ENCODE results near the gene MAP3K10.
"Not testable (repeated sequence)": the region's sequence is repeated elsewhere in the genome, so short reads cannot be mapped to it uniquely, and the experiment has no call there.

Gene MAP3K10

DNA sequence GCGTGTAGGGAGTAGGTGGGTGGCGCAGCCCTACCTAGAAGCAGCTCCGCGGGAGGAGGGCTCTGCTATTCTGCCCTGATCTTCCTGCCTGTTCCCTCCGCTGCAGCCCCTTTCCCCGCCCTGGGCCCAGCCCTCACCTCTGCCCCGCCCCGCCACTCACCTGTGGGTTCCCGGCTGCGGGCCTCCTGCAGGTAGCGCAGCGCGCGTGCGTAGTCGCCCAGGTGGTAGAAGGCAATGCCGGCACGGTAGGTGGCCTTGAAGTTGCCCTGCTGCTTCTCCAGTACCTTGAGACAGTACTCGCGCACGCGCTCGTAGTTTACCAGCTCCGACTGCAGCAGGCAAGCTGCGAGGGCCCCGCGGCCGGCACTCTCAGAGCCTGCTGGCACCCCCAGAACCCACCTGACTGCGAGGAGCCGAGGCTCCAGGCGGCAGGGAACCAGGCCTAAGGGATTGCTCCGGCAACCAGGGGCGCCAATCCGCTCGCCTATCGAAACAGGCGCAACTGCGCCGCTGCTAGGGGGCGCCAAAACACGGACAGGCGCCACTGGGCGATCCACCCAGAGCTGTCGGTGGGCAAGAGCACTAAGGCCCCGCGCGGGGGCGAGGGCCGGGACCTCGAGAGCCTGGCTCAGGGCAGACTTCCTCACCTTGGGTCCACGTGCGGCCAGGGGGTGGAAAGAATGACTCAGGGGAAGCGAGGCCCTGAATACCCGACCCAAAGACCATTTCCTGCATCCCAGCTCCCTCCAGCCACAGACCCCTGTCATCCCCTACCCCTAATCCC is 26.0 kb downstream of the MAP3K10 start:
- no peak for DNase-seq (ENCODE audit: low read depth in 3 of 3)

GRCh38 chr19:40217934-40218890 is 27.0 kb downstream of the MAP3K10 start, which contains the start of gene TTC9B:
Gene TTC9B, minus strand, starts transcription at chr19:40218384. Its CDS starts 3 bp downstream, at chr19:40218381.
- peak in 1 of 3 experiments; percentile 20 for DNase-seq (ENCODE audit: low read depth in 3 of 3)

DNA sequence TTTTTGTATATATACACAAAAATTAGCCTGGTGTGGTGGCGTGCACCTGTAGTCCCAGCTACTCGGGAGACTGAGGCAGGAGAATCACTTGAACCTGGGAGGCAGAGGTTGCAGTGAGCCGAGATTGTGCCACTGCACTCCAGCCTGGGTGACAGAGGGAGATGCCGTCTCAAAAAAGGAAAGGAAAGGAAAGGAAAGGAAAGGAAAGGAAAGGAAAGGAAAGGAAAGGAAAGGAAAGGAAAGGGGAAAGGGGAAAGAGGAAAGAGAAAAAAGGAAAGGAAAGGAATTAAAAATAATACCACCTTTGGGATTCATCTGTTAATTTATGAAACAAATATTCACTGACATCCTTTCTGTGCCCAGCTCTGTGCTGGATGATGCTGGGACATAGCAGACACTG is 27.8 kb downstream of the MAP3K10 start:
- not testable (repeated sequence) for DNase-seq (ENCODE audit: low read depth in 3 of 3)

- no peak for DNase-seq (ENCODE audit: low read depth in 3 of 3)
Observed at GRCh38 chr19:40219721-40220276, 28.6 kb downstream of the MAP3K10 start.

DNA sequence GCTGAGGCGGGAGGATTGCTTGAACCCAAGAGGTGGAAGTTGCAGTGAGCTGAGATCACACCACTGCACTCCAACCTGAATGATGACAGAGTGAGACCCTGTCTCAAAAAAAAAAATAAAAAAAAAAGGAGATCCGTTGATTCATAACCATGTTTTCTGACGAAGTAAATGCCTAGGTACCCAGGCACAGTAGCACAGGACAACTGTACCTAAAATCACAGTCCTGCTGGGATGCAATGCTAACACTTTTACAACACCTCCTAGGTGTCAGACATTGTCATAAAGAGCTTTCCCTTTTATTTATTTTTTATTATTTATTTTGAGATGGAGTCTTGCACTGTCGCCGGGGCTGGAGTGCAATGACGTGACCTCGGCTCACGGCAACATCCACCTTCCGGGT is 29.4 kb downstream of the MAP3K10 start:
- no peak for DNase-seq (ENCODE audit: low read depth in 3 of 3)

GRCh38 chr19:40221858-40222619 is 30.8 kb downstream of the MAP3K10 start:
- peak; percentile 39 to 53 (median 45) for DNase-seq (ENCODE audit: low read depth in 3 of 3)

DNA sequence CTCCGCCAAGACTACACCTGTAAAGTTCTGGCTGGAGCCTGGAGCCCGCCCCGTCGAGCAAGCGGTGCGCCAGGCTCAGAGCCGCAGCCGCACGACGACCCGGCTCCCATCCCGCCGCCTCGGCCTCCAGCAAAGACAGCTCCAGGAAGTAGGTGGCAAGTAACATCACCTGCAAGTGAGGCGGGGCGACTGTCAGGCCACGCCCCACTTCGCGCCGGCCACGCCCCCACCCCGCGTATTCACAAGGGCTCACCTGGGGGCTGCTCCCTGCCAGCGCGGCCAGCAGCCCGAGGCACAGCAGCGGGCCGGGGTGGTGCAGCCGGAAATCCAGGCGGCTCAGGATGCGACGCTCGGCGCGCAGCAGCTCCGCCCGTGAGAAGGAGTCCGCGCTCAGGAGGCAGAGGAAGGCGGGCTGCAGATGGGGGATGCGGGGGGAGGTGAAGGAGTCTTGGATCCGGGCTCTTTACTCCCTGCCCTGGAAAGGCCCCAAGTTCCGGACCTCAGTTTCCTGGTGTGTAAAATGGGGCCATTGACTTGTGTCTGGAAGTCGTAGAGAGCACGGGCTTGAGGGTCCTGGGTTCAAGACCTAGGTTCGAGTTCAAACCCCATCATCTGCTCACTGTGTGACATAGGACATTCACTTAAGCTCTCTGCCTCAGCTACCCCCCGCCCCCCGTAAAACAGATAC is 32.1 kb downstream of the MAP3K10 start:
- peak in 1 of 3 experiments; percentile 16 for DNase-seq (ENCODE audit: low read depth in 3 of 3)

DNA sequence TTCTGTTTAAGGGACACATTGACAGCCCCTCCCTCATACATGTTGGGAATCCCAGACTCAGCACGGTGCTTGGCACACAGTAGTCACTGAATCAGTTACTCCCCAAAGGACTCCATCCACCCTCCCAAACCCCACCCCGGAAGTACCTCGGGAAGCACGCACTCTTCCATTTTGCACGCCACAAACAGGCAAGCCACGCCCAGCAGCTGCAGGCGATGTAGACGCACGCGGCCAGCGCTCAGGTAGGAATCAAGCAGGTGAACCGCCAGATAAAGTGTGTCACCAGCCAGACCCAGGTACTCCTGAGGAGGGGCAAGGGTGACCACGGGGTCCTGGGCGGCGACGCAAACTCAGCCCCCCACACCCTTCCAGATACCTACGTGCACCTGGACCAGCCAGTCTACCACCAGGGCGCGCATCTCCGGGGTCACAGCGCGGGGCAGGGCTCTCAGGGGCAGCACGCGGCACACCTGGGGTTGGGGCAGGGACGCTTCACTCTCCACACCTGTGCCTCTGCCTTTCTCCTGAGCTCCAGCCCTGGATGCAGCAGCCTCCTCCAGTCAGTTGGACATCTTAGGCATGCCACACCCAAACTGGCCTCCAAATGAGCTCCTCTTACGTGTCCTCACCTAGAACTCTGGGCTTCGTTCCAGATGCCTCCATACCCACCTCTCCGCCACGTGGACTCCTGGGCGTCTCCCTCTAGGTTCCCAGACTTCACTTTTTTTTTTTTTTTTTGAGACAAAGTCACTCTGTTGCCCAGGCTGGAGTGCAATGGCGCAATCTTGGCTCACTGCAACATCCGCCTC is 33.3 kb downstream of the MAP3K10 start:
- no peak for DNase-seq (ENCODE audit: low read depth in 3 of 3)

GRCh38 chr19:40225440-40226305 is 34.4 kb downstream of the MAP3K10 start:
- no peak for DNase-seq (ENCODE audit: low read depth in 3 of 3)

DNA sequence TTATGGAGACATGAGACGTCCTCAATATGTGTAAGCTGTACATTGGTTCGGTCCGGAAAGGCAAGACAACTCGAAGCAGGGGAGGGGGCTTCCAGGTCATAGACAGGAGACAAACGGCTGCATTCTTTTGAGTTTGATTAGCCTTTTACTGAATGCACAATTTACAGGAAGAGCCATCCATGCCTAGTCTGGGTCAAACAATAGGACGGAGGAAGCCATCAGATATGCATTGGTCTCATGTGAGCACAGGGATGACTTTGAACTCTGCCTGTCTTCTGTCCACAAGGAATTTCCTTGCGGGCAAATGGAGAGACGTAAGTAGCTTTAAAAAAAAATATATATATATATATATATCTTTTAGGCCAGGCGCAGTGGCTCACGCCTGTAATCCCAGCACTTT is 37.1 kb downstream of the MAP3K10 start:
- DNase-seq (ENCODE audit: low read depth in 3 of 3), result no peak

DNA sequence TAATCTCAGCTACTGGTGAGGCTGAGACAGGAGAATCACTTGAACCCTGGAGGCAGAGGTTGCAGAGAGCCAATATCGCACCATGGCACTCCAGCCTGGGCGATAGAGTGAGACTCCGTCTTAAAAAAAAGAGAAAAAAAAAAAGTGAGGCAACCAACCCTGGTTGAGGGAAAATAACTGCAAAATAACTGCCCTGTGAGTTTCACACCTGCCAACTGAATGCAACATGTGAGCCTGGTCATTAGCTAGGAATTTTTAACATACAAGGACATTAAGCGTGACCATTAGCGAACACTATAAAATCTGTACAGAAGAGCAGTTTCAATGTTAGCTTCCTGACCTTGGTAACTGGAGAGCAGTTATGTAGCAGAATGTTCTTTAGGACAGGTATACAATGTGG is 37.6 kb downstream of the MAP3K10 start:
- no peak for DNase-seq (ENCODE audit: low read depth in 3 of 3)

DNA sequence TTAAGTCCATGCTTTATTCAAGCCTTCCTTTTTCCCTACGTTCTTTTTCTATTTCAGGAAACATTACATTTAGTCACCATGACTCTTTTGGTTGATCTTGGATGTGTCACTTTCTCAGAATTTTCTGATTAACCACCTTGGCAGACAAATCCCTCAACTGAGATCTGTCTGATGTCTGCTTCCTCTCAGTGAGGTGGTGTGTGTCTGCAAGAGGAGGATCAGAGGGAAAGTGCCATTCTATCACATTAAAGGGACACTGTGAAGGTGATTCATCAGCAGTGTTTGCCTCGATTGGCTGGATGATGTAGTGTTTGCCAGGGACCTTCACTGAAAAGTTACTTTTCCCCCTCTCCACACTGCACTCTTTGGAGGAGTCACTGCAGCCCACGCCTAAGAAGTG is 38.3 kb downstream of the MAP3K10 start:
- DNase-seq (ENCODE audit: low read depth in 3 of 3), result no peak

- no peak for DNase-seq (ENCODE audit: low read depth in 3 of 3)
Observed at GRCh38 chr19:40229926-40230417, 38.7 kb downstream of the MAP3K10 start.

DNA sequence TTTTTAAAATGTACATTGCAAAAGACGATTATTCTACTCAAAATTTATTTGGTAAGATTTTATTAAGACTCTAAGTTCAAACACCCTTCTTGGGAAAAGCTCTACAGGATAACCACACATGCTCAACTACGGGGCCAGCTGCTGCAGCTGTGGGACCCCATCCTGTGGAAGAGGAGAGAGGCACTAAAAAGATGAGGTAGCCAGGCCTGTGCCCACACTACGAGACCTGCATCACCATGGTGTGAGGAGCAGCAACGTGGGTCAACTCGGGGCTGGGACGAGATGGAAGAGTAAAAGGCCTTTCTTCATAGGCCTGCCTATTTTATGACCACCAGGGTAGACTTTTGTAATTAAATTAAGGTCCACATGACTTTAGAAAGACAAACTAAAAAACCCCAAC is 39.8 kb downstream of the MAP3K10 start:
- DNase-seq (ENCODE audit: low read depth in 3 of 3), result no peak

- no peak for DNase-seq (ENCODE audit: low read depth in 3 of 3)
Observed at GRCh38 chr19:40231544-40232424, 40.6 kb downstream of the MAP3K10 start.

GRCh38 chr19:40232479-40232878 is 41.3 kb downstream of the MAP3K10 start:
- DNase-seq (ENCODE audit: low read depth in 3 of 3), result no peak

DNA sequence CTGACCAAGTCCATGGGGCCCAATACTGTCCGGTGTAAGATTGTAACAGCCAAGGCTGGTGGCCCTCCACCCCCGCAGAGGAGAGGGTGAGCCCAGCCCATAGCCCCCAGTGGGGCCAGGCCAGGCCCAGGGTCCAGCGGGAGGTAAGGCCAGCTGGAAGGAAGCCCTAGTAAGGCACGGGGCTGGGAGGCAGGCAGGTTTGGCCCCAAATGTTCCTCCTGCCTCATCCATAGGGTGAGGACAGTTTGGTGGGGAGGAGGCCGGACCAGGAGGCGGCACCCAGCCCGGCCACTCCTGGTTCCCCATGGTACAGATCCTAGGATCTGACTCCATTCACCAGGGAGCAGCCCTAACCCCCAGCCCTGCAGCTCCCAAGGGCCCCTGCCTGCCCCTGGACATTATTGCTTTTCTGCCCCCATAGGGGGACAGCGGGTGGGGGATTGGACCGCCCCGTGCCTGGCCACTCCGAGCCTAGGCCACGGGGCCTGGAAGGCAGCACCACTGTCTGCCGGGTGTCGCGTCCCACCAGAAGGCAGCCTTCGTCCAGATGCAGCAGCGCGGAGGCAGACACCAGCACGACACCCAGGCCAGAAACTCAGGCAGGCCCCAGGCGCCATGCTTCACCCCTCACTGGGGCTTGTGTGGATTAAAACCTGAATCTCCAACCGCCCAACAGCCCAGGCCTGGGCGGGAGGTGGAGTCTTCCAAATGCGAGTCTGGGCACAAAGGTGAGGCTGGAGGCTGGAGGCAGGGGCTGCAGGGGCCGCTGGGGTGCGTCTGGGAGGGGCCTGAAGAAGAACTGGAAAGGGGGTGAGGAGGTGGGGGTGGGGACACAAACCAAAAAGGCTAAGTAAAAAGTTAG is 42.0 kb downstream of the MAP3K10 start:
- no peak for DNase-seq (ENCODE audit: low read depth in 3 of 3)
